Measurements from ENCODE around the gene FSIP1.
A peak's percentile ranks its signal among the peaks of the same experiment; 100 is the strongest.

DNA sequence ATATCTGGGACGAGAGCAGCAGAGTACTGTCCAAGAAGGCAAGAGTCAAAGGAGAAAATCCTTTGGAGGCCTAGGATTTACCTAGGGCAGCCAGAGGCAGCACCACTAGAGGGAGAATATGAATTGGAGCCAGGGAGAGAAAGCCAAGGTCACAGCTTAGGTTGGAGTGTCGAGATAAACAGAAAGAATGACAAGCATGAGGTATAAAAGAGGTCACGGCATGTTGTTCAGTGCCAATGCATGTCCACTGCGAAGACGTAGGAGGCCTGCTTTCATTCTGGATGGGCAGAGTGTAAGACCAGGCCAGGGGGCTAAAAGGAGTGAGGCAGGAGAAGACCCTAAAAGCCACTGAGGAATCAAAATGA, 154.5 kb downstream of the FSIP1 start:
- TF ChIP-seq POLR2A (IDR thresholded peaks at IDR 0.05) = no peak
- TF ChIP-seq, protein P1, sequence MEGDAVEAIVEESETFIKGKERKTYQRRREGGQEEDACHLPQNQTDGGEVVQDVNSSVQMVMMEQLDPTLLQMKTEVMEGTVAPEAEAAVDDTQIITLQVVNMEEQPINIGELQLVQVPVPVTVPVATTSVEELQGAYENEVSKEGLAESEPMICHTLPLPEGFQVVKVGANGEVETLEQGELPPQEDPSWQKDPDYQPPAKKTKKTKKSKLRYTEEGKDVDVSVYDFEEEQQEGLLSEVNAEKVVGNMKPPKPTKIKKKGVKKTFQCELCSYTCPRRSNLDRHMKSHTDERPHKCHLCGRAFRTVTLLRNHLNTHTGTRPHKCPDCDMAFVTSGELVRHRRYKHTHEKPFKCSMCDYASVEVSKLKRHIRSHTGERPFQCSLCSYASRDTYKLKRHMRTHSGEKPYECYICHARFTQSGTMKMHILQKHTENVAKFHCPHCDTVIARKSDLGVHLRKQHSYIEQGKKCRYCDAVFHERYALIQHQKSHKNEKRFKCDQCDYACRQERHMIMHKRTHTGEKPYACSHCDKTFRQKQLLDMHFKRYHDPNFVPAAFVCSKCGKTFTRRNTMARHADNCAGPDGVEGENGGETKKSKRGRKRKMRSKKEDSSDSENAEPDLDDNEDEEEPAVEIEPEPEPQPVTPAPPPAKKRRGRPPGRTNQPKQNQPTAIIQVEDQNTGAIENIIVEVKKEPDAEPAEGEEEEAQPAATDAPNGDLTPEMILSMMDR (IDR thresholded peaks at IDR 0.05) = peak in 11 of 12 donors; percentile 20 to 64 (median 51)
